Stimulated activated naive CD4-positive, alpha-beta T cell treated with Interleukin-2 at 50 U/mL for 16 hours (primary cell): ENCODE measurements around the gene LAMC3.
"Not testable (repeated sequence)": the region's sequence is repeated elsewhere in the genome, so short reads cannot be mapped to it uniquely, and the experiment has no call there.

Experiments used
- DNase-seq: peaks from one replicate; lab custom pipeline; 2025; lab: John Stamatoyannopoulos, UW

Gene LAMC3

DNA sequence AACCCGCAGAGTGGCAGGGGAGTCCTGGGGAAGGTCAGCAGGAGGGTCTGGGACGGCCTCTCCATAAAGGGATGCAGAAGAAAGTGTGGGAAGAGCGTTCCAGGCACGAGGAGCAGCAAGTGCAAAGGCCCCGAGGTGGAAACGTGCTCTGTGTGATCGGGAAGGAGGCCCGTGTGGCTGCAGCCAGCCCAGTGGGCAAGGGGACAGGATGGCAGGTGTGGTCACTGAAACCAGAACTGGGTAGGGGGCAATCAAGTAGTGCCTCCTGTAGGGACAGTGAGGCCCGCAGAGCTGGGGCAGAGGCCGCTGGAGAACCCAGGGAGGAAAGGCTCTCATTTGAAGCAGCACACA, 16.3 kb upstream of the LAMC3 start:
- DNase-seq, result no peak

DNA sequence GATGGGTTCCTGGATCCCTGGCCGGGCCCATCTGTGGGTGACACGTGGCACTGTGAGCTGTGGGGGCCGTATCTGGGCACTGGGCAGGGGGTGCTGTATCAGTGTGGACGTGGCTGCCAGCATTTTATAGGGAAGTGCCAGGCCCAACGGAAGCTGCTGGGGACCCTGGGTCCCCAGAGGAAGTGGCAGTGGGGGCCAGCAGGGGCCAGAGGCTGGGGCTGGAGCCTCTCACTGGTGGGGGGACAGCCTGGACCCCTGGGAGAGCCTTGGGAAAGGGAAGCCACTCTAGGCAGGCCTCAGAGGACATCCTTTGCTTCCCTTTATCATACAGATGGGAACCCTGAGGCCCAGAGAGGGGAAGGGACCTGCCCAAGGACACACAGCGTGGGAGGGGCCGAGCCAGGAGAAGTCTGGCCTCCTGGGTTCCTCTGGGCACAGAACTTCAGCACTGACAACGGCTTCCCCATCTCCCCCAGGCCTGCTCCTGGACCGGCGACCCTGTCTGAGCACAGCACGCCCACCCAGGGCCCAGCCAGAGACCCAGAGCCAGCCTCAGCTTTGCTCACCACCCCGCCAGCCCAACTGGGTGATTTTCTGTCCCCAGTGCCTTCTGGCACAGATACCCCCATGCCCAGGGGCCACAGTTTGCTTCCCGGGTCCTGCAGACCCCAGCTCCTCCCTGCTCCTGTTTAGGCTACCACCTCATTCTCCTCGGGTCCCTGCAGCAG, 15.5 kb upstream of the LAMC3 start:
- DNase-seq, result no peak

DNA sequence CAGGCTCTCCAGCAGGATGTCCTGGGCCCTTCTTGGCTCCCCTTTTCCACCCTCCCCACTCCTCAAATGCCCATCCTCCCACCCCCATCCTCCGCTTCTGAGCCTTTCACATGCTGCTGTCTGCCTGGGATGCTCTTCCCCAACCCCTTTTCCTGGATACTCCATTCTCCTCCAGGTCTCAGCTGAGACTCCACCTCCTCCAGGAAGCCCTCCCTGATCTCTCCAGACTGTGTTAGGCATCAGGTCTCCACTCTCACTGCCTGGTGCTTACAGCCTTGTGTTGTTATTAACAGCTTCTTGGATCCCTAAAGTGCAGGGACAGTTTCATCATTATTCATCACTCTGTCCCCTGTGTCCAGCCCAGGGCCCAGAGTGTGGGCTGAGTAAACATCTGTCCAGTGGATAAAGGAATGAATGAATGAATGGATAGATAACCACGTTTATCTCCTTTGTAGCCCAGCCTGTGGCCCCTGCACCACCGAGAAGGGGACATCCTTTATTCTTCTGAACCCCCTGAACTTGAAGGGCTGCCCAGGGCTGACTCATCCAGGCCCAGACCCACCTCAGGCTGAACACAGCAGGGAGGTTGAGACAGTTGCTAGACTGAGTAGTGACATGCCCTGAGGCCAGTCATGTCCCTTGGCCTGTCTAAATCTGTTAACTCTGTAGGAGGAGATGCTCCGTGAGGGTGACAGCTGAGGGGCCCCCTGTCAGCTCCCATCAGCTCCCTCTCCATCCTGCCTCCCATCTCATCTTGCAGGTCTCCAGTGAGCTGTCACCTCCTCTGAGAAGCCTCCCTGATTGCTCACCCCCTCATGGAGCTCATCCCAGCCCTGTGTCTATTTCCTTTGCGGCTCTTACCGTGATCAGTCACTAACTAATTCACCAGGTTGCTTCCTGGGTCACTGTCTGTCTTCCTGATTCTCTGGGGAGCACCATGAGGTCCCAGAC, 14.6 kb upstream of the LAMC3 start:
- no peak for DNase-seq

DNA sequence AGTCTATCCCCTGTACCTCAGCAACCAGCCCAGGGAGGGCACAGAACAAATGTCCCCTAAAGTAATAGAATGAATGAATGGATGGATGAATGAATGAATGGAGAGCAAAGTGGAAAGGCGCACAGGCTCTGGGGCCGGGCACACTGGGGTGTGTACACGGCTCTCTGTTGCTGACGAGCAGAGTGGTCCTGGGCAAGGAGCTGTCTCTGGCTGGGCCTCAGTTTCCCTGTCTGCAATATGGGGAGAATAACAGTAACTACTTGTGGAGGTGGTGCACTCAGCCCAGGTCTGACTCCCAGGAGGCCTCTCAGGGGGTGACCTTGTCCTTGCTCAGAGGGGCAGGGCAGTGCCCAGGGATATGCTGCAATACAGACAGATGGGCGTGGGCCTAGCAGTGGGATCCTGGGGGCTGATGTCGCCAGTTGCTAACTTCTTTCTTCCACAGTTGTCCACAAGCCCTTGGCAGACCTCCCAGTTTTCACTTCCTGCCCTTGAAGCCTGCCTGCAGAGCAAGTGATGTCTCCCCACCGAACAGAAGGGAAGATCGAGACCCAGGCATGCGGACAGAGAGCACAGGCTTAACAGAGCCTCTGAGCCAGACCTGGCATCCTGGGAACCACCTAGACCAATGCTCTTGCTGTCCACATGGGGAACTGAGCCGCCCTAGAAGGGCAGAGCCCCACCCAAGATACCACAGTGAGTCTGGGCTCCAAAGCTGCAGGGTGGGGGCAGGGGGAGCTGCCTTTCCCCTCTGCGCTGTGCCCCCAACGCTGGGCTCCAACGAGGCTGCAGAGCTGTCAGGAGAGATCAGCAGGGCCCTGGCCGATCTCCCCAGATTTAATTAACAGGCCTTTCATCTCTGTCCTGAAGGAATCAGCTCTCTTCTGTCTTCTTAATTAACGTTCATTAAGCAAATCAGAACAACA, 13.6 kb upstream of the LAMC3 start:
- no peak for DNase-seq

DNA sequence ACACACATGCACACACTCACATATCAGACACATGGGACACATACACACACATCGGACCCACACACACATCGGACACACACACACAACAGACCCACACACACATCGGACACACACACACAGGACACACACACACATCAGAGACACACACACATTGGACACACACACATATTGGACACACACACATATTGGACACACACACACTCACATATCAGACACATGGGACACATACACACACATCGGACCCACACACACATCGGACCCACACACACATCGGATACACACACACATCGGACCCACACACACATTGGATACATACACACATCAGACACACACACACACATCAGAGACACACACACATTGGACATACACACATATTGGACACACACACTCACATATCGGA, 12.8 kb upstream of the LAMC3 start:
- no peak for DNase-seq

DNA sequence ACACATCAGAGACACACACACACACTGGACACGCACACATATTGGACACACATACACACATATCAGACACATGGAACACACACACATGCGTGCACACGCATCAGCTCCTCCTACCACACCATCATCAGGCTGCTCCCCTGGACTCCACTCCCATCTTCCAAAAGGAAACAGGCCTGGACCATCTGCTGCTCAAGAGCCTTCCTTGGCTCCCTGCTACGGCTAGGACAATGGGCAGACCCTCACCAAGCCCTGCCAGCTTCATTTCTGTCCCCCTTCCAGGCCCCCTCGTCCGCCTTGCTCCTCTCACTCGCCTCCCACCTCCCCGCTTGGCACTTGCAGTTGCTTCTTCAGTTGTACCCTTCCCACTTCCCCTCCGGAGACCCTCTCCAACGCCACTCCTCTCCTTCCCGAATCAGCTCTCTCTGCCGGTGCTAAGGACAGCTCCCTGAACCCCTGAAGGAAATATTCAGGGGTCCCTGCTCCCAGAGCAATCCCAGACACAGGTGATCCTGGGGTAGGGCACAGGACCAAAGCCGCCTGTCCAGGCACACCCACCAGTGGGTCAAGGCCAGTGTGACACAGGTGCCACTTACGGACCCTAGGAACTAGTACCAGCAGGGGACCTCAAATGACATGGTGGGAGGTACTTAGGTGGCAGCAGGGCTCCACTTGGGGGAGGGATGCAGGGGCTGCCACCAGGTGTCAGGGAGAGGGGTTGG, 12.1 kb upstream of the LAMC3 start:
- DNase-seq, result no peak

DNA sequence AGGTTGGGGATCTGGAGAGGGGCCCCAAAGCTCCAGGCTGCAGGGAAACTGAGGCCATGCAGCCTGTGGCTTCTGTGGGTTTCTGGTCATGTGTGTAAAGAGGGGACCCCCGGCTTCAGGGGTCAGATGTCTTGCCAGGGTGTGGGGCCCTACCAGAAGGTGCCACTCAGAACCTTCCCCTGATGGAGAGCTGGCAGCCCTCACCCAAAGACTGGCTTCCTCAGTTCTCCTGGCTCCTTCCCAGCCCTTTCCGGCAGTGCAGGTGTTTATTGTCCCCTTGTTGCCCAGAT, 11.6 kb upstream of the LAMC3 start:
- DNase-seq, result no peak

DNA sequence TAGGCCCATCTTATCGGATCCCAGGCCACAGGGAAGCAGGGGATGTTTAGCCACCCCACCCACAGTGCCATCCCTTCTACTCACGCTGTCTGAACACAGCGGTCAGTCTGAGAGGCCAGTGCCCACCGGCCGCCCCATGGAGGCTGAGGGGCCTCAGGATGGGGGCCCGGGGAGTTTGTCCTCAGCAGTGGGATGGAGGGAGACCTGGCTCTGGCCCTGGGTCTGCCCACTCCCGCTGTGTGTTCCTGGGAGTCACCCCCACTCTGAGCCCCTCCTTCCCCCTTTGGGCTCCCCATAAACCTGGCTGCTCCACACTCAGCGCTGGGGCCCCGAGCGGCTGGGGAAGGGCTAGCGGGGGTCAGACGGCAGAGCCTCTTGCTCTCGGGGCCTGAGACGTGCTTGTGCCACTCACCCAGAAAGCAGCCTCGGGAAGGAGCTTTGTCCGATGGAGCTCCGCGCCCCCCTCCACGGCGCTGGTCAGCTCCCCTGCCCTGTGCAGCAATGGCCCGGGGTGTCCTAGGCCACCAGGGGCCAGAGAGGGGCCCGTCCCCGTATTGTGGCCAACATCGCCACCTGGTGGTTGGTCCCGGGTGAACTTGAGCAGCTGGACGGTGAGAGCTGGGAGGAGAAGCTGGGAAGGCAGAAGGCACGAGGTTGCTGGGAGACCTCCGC, 10.9 kb upstream of the LAMC3 start:
- no peak for DNase-seq

DNA sequence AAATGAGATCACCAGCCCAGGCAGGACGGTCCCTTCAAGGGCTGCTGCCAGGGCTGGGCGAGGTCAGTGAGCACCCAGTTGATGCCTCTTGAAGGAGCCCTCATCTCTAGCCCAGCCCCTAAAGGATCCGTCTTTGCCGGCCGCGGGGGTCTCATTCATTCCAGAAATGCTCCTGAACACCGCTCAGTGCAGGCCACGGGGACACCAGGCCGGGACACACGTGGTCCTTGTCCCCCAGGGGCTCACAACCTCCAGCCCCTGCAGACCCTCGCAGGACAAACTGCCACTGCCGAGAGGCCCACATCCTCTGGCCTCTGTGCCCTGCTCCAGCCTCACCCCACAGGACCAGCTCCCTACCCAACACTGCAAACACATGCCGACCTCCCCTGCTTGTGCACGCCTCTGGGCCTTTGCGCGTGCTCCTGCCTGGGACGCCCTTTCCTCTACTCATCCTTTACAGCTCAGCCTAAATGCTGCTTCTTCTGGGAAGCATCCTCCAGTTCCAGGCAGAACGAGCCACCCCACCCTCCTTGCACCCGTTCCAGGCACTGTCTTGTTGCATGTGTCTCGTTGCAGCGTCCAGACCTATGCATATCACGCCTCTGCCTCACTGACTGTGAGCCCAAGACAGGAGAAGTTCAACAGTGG, 10.3 kb upstream of the LAMC3 start:
- DNase-seq, result no peak

DNA sequence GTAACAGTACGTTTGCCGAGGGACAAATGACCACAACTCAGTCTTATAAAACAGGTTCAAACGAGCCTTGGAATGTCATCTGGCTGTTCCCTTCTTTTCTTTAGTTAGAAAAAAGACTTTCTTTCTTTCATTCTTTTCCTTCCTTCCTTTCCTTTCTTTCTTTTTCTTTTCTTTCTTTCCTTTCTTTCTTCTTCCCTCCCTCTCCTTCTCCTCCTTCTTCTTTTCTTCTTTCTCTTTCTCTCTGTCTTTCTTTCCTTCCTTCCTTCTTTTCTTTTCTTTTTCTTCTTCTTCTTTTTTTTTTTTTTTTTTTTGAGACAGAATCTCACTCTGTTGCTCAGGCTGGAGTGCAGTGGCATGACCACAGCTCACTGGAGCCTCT, 9.7 kb upstream of the LAMC3 start:
- DNase-seq, result no peak

DNA sequence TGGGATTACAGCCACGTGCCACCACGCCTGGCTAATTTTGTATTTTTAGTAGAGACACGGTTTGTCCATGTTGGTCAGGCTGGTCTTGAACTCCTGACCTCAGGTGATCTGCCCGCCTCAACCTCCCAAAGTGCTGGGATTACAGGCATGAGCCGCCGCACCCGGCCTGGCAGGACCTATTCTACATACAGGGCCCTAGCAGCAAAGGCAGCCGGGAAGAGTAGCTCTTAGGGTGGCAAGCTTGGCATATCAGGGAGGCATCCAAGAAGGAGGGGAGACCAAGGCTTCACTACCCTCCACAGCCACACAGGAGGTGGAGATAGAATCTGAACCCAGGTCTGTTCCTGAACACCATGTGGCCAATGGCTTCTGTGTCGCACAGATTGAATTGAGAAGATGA, 8.4 kb upstream of the LAMC3 start:
- not testable (repeated sequence) for DNase-seq

DNA sequence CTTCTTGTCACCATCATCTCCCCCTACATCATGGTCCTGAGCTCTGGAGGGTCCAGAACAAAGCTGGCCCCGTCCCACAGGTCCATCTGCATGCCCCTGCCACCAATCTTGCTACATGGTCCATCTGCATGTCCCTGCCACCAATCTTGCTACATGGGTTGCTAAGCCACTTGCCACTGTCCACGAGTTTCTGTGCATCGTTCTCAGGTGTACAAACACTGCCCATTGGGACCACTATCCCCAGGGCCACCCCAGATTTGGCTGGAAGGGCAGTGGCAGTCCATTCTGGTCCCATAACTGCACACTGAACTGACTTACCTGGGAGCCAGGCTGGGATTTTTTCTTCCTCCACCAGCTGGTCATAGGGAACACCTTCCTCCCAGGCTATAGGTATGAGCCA, 8.0 kb upstream of the LAMC3 start:
- no peak for DNase-seq

DNA sequence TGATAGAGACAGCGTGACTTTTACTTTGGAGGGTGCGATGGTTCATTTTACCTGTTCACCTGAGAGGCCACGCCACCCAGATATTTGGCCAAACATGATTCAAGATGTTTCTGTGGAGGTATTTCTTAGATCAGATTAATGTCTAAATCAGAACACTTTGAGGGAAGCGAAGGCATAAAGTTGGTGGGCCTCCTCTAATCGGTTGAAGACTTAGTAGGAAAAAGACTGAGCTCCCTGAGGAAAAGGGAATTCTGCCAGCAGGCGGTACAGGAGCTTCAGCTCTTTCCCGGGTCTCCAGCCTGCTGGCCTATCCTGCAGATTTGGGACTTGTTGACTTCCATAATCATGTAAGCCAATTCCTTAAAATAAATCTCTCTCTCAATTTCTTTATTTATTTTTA, 7.0 kb upstream of the LAMC3 start:
- DNase-seq, result no peak

DNA sequence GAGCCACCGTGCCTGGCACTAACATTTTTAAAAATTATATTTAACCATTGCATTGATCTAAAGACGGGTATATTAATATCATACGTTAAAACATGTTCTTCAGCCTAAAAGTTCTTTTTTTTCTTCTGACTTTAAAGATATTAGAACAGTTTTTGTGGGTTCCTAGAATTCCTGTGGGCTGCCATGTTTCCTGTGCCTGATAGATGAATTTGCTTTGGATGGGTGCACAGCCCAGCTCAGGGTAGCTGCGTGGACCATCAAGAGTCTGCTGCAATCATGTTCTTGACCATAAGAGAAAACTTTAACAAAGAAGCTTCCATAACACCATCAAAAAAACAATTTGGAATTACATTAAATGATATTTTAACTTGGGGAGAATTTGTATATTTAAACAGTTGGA, 2.4 kb upstream of the LAMC3 start:
- DNase-seq, result no peak

DNA sequence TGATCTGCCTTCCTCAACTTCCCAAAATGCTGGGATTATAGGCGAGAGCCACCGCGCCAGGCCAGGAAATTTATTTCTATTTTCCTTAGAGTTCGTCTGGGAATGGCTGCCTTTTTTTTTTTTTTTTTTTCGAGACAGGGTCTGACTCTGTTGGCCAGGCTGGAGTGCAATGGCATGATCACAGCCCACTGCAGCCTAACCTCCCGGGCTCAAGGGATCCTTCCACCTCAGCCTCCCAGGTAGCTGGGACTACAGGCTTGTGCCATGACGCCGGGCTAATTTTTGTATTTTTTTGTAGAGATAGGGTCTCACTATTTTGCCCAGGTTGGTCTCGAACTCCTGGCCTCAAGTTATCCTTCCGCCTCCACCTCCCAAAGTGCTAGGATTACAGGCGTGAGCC, 888 bp upstream of the LAMC3 start:
- no peak for DNase-seq

DNA sequence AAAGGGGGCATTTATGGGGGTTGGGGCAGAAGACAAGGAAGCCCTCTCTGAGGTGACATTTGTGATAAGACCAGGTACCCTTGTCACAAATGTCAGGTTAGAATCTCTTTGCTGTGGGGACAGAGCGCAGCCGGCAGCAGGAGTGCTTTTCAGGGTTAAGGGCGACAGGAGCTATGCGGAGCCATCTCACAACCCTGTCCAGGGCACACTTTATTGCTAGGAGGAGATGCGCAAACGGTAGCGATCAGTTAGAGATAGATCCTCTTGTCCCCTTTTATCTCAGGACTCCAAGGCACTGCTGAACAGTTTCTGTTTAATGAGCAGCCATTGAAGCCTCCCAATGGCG, 438 bp upstream of the LAMC3 start:
- DNase-seq, result no peak

DNA sequence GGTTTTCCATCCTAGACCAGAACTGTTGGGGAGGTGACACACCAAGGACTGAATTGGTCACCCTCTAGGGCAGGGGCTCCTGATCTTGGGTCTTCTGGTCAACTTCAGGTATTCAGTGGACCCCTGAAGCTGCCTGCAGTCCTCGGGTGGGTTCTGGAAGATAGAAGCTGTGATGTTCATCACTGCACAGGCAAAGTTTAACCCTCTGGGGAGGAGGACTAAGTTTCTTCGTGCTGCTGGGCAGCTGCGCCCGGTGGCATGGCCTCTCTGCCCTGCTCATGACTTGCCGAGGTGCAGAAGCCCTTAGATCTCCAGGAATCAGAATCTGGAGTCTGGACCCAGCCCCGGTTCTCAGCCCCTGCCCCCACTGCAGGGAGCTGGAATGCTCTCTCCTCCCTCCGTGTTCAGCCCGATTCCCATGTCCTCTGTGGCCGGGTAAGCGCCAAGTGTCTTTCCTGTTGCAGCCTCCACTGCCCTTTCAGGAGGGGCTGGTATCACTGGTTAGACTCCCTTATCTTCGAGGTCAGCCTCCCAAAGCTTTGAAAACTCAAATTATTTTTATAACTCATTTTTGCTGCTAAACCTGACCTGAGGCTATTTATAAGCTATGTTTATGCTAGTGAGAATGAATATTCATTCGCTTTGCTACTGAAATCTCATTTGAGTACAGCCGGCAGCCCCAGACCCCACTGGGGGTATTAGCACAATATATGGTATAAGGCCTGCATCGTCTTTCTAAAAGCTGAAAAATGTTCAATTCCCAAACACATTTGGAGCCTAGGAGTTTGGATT, 1.7 kb downstream of the LAMC3 start:
- DNase-seq, result no peak

DNA sequence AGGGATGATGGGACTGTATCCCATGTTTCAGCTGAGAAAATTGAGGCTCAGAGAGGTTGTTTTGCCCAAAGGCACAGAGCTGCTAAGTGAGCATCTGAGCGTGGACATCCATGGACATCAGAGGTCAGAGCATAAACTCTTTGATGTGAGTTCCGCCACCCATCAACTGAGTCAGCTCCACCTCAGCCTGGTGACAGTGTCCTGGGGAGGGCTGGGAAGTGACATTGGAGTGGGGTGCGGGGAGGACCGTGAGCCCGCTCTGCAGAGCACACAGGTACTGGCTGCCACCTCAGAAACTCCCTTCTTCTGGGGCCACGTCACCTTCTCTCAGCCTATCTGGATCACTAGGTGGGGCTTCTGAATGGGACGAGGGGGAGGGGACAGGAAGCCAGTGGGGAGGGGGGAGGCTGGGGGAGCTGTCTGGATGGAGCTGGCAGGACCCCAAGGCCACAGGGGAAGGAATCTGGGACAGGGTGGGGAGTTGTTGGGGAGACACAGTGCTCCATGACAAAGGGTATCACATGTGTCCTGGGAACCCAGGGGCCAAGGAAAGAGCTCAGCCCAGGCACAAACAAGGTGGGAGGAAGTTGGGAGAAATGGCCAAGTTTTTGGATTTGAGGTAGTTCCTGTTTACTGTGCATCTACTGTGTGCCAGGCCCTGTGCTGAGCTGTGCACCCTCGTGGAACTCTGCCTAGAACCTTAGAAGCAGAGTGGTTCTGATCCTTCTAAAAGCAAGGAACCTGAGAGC, 2.5 kb downstream of the LAMC3 start:
- no peak for DNase-seq

DNA sequence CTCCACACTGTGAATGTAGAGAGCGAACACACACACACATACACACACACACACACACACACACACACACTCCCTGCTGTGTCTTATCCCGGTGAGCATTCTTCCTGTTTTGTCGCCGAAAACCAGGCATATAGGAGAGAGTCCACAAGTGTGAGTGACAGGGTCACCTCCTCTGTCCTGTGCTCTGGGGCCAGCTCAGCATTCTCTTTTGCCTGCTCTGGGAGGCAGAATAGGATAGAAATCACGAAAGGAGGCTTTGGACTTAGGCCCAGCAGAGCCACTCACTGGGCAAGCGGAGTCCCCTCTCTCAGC, 3.0 kb downstream of the LAMC3 start:
- no peak for DNase-seq
